Measurements from ENCODE around the gene CFAP45. TPM values are rescaled to one million over a fixed set of nuclear protein-coding genes. Genes with fewer than 3 reads are reported as not detected.

Gene CFAP45
- total RNA-seq, 1 experiment from 2014 or later = 9.3 TPM

GRCh38 chr1:159924025-159924790, 24.2 kb upstream of the CFAP45 start:
- CTCF ChIA-PET = interaction anchor here (0.6 to 2.4 kb wide), 3 partner anchors 22 to 75 kb away, joined by 3 to 12 read pairs (median 3); no protein-coding TSS in a partner anchor

GRCh38 chr1:159923203-159924024, 23.4 kb upstream of the CFAP45 start:
- peaks cover 25% of the 10 kb centered on the region for H4K20me1 ChIP-seq (ENCODE audit: insufficient read depth)
- H2AFZ ChIP-seq = no peak overlapping the region
- peaks cover 65% of the 10 kb centered on the region for H3K4me1 ChIP-seq (replicated peaks; ENCODE audit: insufficient read depth)
- H3K4me2 ChIP-seq = peak overlapping the region; percentile 88
- H3K4me3 ChIP-seq = peak overlapping the region; percentile 93
- POLR2A ChIA-PET (ENCODE audit: unreplicated experiment) = interaction anchor here (0.7 to 2.5 kb wide), 9 partner anchors 7 to 305 kb away, joined by 3 to 18 read pairs (median 5); partner anchors contain the start of gene CFAP45
- H3K36me3 ChIP-seq (ENCODE audit: low read depth) = peaks cover 28% of the 10 kb centered on the region
- TF ChIP-seq EZH2 (IDR thresholded peaks at IDR 0.05; ENCODE audit: low read depth) = no peak
- no peak for TF ChIP-seq CTCF (conservative IDR thresholded peaks at IDR 0.05)
- TSS peak; percentile 39 for BruUV-seq (replicated peaks)
- peak; percentile 74 to 86 for DNase-seq
- peak overlapping the region; percentile 93 for H3K27ac ChIP-seq
- no peaks in the 10 kb centered on the region for H3K27me3 ChIP-seq (ENCODE audit: insufficient read depth, low read depth)
- peaks cover 36% of the 10 kb centered on the region for H3F3A ChIP-seq (ENCODE audit: insufficient read depth, low read depth)
- intact Hi-C loops (cut with micrococcal nuclease; ENCODE audit: unreplicated experiment) = loop anchor here (1.0 to 2.0 kb wide), 3 partner anchors 7 to 33 kb away; partner anchors contain the start of gene CFAP45
- H3K9me3 ChIP-seq (ENCODE audit: insufficient read depth, low read depth) = no peaks in the 10 kb centered on the region
- peaks cover 66% of the 10 kb centered on the region for H3K79me2 ChIP-seq (ENCODE audit: low read depth)
- CTCF ChIA-PET = interaction anchor here (0.6 to 2.4 kb wide), 5 partner anchors 23 to 124 kb away, joined by 3 to 12 read pairs (median 4); no protein-coding TSS in a partner anchor
- no peaks in the 10 kb centered on the region for H3K9me2 ChIP-seq (ENCODE audit: insufficient read depth)

More at GRCh38 chr1:159924025-159924790, 24.2 kb upstream of the CFAP45 start:
- H3K9me2 ChIP-seq (ENCODE audit: insufficient read depth) = no peaks in the 10 kb centered on the region
- H3F3A ChIP-seq (ENCODE audit: insufficient read depth, low read depth) = peaks cover 30% of the 10 kb centered on the region
- no peak overlapping the region for H2AFZ ChIP-seq
- BruUV-seq (replicated peaks) = no TSS peak
- no peaks in the 10 kb centered on the region for H3K27me3 ChIP-seq (ENCODE audit: insufficient read depth, low read depth)
- H3K4me3 ChIP-seq = peak overlapping the region; percentile 93
- H3K4me1 ChIP-seq (replicated peaks; ENCODE audit: insufficient read depth) = peaks cover 57% of the 10 kb centered on the region
- intact Hi-C loops (cut with micrococcal nuclease; ENCODE audit: unreplicated experiment) = loop anchor here (1.0 to 2.0 kb wide), 3 partner anchors 8 to 33 kb away; partner anchors contain the start of gene CFAP45
- POLR2A ChIA-PET (ENCODE audit: unreplicated experiment) = interaction anchor here (0.6 to 2.5 kb wide), 9 partner anchors 8 to 125 kb away, joined by 3 to 18 read pairs (median 5); partner anchors contain the start of gene CFAP45
- H3K36me3 ChIP-seq (ENCODE audit: low read depth) = peaks cover 22% of the 10 kb centered on the region
- peak overlapping the region; percentile 88 for H3K4me2 ChIP-seq
- peak overlapping the region; percentile 93 for H3K27ac ChIP-seq
- TF ChIP-seq EZH2 (IDR thresholded peaks at IDR 0.05; ENCODE audit: low read depth) (no peak), CTCF (conservative IDR thresholded peaks at IDR 0.05) (no peak)
- H4K20me1 ChIP-seq (ENCODE audit: insufficient read depth) = peaks cover 25% of the 10 kb centered on the region
- DNase-seq = peak; percentile 81 to 95
- H3K9me3 ChIP-seq (ENCODE audit: insufficient read depth, low read depth) = no peaks in the 10 kb centered on the region
- H3K79me2 ChIP-seq (ENCODE audit: low read depth) = peaks cover 59% of the 10 kb centered on the region
